Heart left ventricle (tissue), 16 donors: ENCODE data around the gene STIM2. TPM values are rescaled to one million over a fixed set of nuclear protein-coding genes. Genes with fewer than 3 reads are reported as not detected.

Experiments
- ATAC-seq, 4 donors: fragments of 200-7000 bp; cut with Tn5 transposase; one replicate each; pipeline ENCODE4 v1.9.1; 2020 to 2022; ENCODE audit warnings: moderate library complexity in 4 of 4, mild to moderate bottlenecking in 3 of 4, moderate number of reproducible peaks in 1 of 4
- DNase-seq, 5 donors: peaks; one replicate each; pipeline ENCODE4 v3.0.0-alpha.2; 2020
- H3K27ac ChIP-seq, 12 donors: fragments of 200-600 bp; sonication (generic) in 4 of 12; one replicate each; pipeline versions ENCODE4 v1.5.0 to v1.8.0; 2016 to 2022; ENCODE audit warnings: mild to moderate bottlenecking in 2 of 12
- H3K27me3 ChIP-seq, 9 donors: fragments of 200-600 bp; sonication (generic) in 2 of 9; one replicate each; pipeline versions ENCODE4 v1.5.1 to v1.8.0; 2016 to 2022; ENCODE audit warnings: mild to moderate bottlenecking in 3 of 9
- H3K36me3 ChIP-seq, 9 donors: fragments of 200-600 bp; sonication (generic) in 2 of 9; one replicate each; pipeline versions ENCODE4 v1.5.0 to v1.8.0; 2018 to 2022; ENCODE audit warnings: mild to moderate bottlenecking in 2 of 9
- H3K4me1 ChIP-seq, 12 donors: fragments of 200-600 bp; sonication (generic) in 4 of 12; one replicate each; pipeline versions ENCODE4 v1.5.0 to v1.8.0; 2016 to 2022; ENCODE audit warnings: mild to moderate bottlenecking in 3 of 12
- H3K4me3 ChIP-seq, 12 donors: fragments of 200-600 bp; sonication (generic) in 4 of 12; one replicate each; pipeline versions ENCODE4 v1.5.0 to v1.8.0; 2017 to 2022; ENCODE audit warnings: mild to moderate bottlenecking in 9 of 12, moderate library complexity in 4 of 12
- H3K9me3 ChIP-seq, 12 donors: fragments of 200-600 bp; sonication (generic) in 4 of 12; one replicate each; pipeline versions ENCODE4 v1.5.0 to v1.8.0; 2016 to 2022; ENCODE audit warnings: mild to moderate bottlenecking in 1 of 12
- POLR2A ChIP-seq, 2 donors: fragments of 450-650 bp; IDR thresholded peaks; one replicate each; pipeline ENCODE4 v1.6.1; 2017; ENCODE audit warnings: antibody characterized with exemption in 2 of 2, mild to moderate bottlenecking in 2 of 2, moderate library complexity in 2 of 2
- WGBS, 4 donors: extraction: QIAGEN DNeasy Blood & Tissue Kit in 2 of 4; methylation state at CpG; one replicate each; pipeline versions ENCODE4 v1.1.5 to v1.1.7; 2013 to 2018; 5-methylcytosine and 5-hydroxymethylcytosine counted together
- intact Hi-C, 10 donors: fragments of 100-400 bp; cut with DNase I; formaldehyde crosslinking; loops; one replicate each; pipeline versions ENCODE4 v1.11.1 to v1.14.2; 2022
- polyA plus RNA-seq, 2 donors: library from polyadenylated mRNA; stranded (reverse); fragments of 200-250 nt; gene quantifications; one replicate each; pipeline ENCODE4 v1.2.3, GENCODE V29; 2013
- total RNA-seq, 9 donors: library from RNA; depleted of rRNA in 2 of 9; stranded (reverse); fragments of >200 nt in 2 of 9; fragmentation: NEBNext Ultra II Directional in 3 of 9; extraction: Animal tissue kit (Norgen Biotek cat#: 25700) in 3 of 9; gene quantifications; one replicate each; pipeline versions ENCODE4 v1.1.0 to v1.2.4, GENCODE V29; 2016 to 2023
- TF ChIP-seq, protein P1 (sequence below), 12 donors: fragments of 200-600 bp; sonication (generic) in 4 of 12; IDR thresholded peaks; one replicate each; pipeline versions ENCODE4 v1.5.0 to v1.8.0; 2018 to 2022; ENCODE audit warnings: antibody characterized with exemption in 12 of 12, mild to moderate bottlenecking in 5 of 12
- donor health status: ischemic (EF 13 %, LVEDD 7.1; RV severe dilation, severe dysfunction).
- donor health status: healthy with polysubstance abuse.
- donor health status: DM: no; HTN: yes; CAD: no.
- donor health status: DM: no; HTN: no; CAD: no.
- donor health status: ischemic (EF 25% LVEDD 6.9; RV normal size, moderate dysfunction).
- donor health status: ischemic (EF 25% LVEDD 5.7; RV mildly dilated, moderate dysfunction).
- donor health status: healthy.
- donor health status: DM: yes; HTN: yes; CAD: no.
- donor health status: ischemic (EF 35%, LVEDD 5.7; RV mildly dilated, moderate dysfunction).
- donor health status: nonischemic (EF 11% LVEDD 7.7; RV severe dilation, severe dysfunction).
- donor health status: DM: yes; HTN: yes; CAD: no.
- donor health status: PGD.
- donor health status: ischemic (EF 29% LVEDD 5.4; RV normal size, mild dysfunction).
- donor health status: nonischemic (EF 23%, LVEDD 6.1; RV moderate dilation, normal function).

STIM2 gene
- total and polyA plus RNA-seq, 11 donors: 4.6 to 17.3 (median 8.8) TPM

- no peak overlapping the region for H3K4me3 ChIP-seq
- H3K4me1 ChIP-seq: peaks cover 0 to 6% (median 0%) of the 10 kb centered on the region in 12 donors
- H3K36me3 ChIP-seq: peaks cover 0 to 5% (median 0%) of the 10 kb centered on the region in 9 donors
- TF ChIP-seq, protein P1, sequence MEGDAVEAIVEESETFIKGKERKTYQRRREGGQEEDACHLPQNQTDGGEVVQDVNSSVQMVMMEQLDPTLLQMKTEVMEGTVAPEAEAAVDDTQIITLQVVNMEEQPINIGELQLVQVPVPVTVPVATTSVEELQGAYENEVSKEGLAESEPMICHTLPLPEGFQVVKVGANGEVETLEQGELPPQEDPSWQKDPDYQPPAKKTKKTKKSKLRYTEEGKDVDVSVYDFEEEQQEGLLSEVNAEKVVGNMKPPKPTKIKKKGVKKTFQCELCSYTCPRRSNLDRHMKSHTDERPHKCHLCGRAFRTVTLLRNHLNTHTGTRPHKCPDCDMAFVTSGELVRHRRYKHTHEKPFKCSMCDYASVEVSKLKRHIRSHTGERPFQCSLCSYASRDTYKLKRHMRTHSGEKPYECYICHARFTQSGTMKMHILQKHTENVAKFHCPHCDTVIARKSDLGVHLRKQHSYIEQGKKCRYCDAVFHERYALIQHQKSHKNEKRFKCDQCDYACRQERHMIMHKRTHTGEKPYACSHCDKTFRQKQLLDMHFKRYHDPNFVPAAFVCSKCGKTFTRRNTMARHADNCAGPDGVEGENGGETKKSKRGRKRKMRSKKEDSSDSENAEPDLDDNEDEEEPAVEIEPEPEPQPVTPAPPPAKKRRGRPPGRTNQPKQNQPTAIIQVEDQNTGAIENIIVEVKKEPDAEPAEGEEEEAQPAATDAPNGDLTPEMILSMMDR (IDR thresholded peaks at IDR 0.05): no peak
- TF ChIP-seq POLR2A (IDR thresholded peaks at IDR 0.05): no peak
- no peak for ATAC-seq
- WGBS, 4 donors: 87 to 93% (median 91%) methylated on average over 2 of the region's 2 CpGs
- no peak overlapping the region for H3K27ac ChIP-seq
- no peaks in the 10 kb centered on the region for H3K27me3 ChIP-seq
- DNase-seq: no peak
- H3K9me3 ChIP-seq: peaks cover 0 to 13% (median 0%) of the 10 kb centered on the region in 12 donors
- intact Hi-C loops: no loop called here
Observed at GRCh38 chr4:26952891-26953290, 92.2 kb downstream of the STIM2 start.

DNA sequence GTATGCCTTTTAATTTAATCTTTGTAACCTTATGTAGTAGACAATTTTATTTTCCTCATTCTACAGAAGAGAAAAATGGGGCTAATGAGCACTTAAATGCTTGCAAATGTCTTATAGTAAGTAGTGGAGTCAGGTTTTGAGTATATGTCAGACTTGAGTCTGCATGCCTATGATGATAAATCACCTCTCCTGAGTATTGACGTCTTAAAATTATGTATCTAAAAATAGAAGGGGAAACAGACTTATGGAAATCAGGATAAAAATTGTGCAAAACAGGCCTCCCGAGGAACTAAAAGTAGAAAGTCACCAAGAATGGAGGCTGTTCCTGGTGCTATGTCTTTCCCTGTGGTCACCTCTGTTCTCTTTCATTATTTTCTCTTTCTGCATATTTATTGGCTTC lies 92.7 kb downstream of the STIM2 start:
- no peak for ATAC-seq
- intact Hi-C loops: no loop called here

DNA sequence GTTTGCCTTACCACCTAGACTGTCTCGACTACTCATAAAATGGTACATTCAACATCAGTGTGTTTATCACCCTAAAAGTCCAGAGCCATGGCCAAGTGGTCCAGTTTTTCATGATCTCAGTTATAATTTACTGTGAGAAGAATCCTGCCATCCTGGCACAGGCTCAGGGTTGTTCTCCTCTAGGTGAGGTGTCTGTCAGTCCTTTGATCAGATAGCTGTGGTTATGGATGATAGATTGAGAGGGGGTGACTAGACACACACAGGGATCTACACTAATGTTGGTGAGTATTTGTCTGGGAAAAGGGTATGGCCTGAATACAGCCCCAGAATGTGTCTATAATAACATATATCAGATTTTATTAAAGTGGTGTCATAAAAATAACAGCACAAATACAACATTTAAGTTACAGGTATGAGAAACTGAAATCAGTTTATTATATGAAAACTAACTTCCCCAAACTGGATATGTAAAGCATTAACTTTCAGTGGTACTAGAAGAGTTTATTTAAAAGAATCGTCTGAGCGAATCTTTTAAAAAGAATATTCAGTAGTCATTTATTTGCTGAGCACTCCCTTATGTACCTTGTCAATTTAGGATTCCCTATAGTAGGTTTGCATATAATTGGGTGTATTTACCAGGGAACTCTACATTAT lies 93.3 kb downstream of the STIM2 start:
- no peak overlapping the region for H3K27ac ChIP-seq
- 93 to 97% (median 95%) methylated on average over 3 of the region's 3 CpGs for WGBS, 4 donors
- ATAC-seq (no peak), DNase-seq (no peak)
- H3K27me3 ChIP-seq: no peaks in the 10 kb centered on the region
- peaks cover 0 to 6% (median 0%) of the 10 kb centered on the region in 12 donors for H3K4me1 ChIP-seq
- peaks cover 0 to 9% (median 0%) of the 10 kb centered on the region in 9 donors for H3K36me3 ChIP-seq
- intact Hi-C loops: no loop called here
- no peak for TF ChIP-seq POLR2A (IDR thresholded peaks at IDR 0.05)
- TF ChIP-seq, protein P1 (IDR thresholded peaks at IDR 0.05): no peak
- no peak overlapping the region for H3K4me3 ChIP-seq
- peaks cover 0 to 13% (median 0%) of the 10 kb centered on the region in 12 donors for H3K9me3 ChIP-seq

More for the DNA sequence above, 92.7 kb downstream of the STIM2 start:
- TF ChIP-seq POLR2A (IDR thresholded peaks at IDR 0.05): no peak
- TF ChIP-seq, protein P1 (IDR thresholded peaks at IDR 0.05): no peak
- H3K27ac ChIP-seq: no peak overlapping the region
- no peak for DNase-seq
- H3K9me3 ChIP-seq: peaks cover 0 to 13% (median 0%) of the 10 kb centered on the region in 12 donors
- H3K36me3 ChIP-seq: peaks cover 0 to 8% (median 0%) of the 10 kb centered on the region in 9 donors
- WGBS, 4 donors: 46 to 55% (median 51%) methylated on average over 2 of the region's 2 CpGs
- H3K4me3 ChIP-seq: no peak overlapping the region
- H3K4me1 ChIP-seq: peaks cover 0 to 6% (median 0%) of the 10 kb centered on the region in 12 donors
- H3K27me3 ChIP-seq: no peaks in the 10 kb centered on the region

GRCh38 chr4:26955241-26955640 lies 94.6 kb downstream of the STIM2 start:
- no peaks in the 10 kb centered on the region for H3K27me3 ChIP-seq
- DNase-seq: no peak
- intact Hi-C loops: no loop called here
- peaks cover 0 to 13% (median 0%) of the 10 kb centered on the region in 9 donors for H3K36me3 ChIP-seq
- ATAC-seq: no peak
- no peak overlapping the region for H3K27ac ChIP-seq
- 0 to 42% (median 14%) methylated on average over 2 of the region's 2 CpGs for WGBS, 4 donors
- H3K4me1 ChIP-seq: peaks cover 0 to 6% (median 0%) of the 10 kb centered on the region in 12 donors
- H3K9me3 ChIP-seq: peaks cover 0 to 8% (median 0%) of the 10 kb centered on the region in 12 donors
- TF ChIP-seq, protein P1 (IDR thresholded peaks at IDR 0.05): no peak
- TF ChIP-seq POLR2A (IDR thresholded peaks at IDR 0.05): no peak
- H3K4me3 ChIP-seq: no peak overlapping the region
